AG04449 (cell line): Measurements from ENCODE around the gene SLC25A22.

Experiments used
- CTCF ChIA-PET: fragments of 350-600 bp; formaldehyde crosslinking; extraction: SDS; loops from one replicate; lab custom pipeline; 2021; ENCODE audit warnings: antibody characterized with exemption; lab: Yijun Ruan, JAX
- POLR2A ChIA-PET: fragments of 400-600, 350-600 bp; formaldehyde crosslinking; extraction: SDS; loops from one replicate; lab custom pipeline; 2020; ENCODE audit warnings: antibody characterized with exemption, inconsistent platforms; lab: Yijun Ruan, JAX
- DNase-seq: peaks from one replicate; pipeline ENCODE4 v3.0.0-alpha.2; 2010; ENCODE audit warnings: low read depth, low spot score
- H3K4me3 ChIP-seq: 2 replicates; pipeline ENCODE4 v1.5.1; 2011; ENCODE audit warnings: low read depth, mild to moderate bottlenecking, control low read depth, low read length
- CTCF ChIP-seq: IDR thresholded peaks from one replicate; pipeline ENCODE4 v1.5.1; 2011; ENCODE audit warnings: mild to moderate bottlenecking, moderate library complexity, low read length, control low read depth, inconsistent platforms; ENCODE audit not compliant: insufficient read depth; ENCODE audit errors: missing control alignments

Gene SLC25A22

DNA sequence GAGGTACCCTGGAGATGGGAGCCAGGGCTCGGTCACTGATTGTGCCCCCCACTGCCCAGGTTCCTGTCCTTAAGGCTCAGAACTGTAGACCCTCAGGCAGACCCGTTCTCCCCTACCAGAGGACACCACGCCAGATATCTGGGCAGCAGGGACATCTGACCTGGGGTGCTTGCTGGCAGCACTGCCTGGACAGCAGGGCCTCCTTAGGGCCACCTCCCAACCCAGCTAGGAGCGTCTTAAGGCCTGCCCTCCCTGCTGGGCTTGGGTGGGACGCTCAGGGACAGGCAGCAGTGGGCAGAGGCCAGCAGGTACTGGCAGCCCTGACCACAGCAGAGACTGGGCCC, 41.2 kb upstream of the SLC25A22 start:
- H3K4me3 ChIP-seq, result no peak overlapping the region
- POLR2A ChIA-PET, result interaction anchor here (2.9 kb wide), 1 partner anchor 20 kb away, joined by 12 read pairs; the partner anchor contains the start of gene PNPLA2
- CTCF ChIA-PET, result interaction anchor here (1.8 kb wide), 1 partner anchor 8 kb away, joined by 7 read pairs; no protein-coding TSS in a partner anchor
- TF ChIP-seq CTCF, result no peak
- DNase-seq, result no peak

- no peak overlapping the region; the same call in 1 of the 2 replicates for H3K4me3 ChIP-seq
- no peak for DNase-seq
- POLR2A ChIA-PET, result interaction anchor here (0.7 to 2.9 kb wide), 2 partner anchors 19 to 20 kb away, joined by 4 to 12 read pairs; partner anchors contain the start of gene PNPLA2
- TF ChIP-seq CTCF, result peak; percentile 42
- CTCF ChIA-PET, result interaction anchor here (0.9 kb wide), 1 partner anchor 27 kb away, joined by 3 read pairs; no protein-coding TSS in a partner anchor
Observed at GRCh38 chr11:838441-839279, 40.6 kb upstream of the SLC25A22 start.

- DNase-seq, result no peak
- ChIA-PET POLR2A (interaction anchor here (0.7 kb wide), 1 partner anchor 19 kb away, joined by 4 read pairs; the partner anchor contains the start of gene PNPLA2), CTCF (interaction anchor here (0.9 kb wide), 1 partner anchor 26 kb away, joined by 3 read pairs; no protein-coding TSS in a partner anchor)
- no peak overlapping the region for H3K4me3 ChIP-seq
- no peak for TF ChIP-seq CTCF
Observed at GRCh38 chr11:837990-838307, 39.9 kb upstream of the SLC25A22 start.

DNA sequence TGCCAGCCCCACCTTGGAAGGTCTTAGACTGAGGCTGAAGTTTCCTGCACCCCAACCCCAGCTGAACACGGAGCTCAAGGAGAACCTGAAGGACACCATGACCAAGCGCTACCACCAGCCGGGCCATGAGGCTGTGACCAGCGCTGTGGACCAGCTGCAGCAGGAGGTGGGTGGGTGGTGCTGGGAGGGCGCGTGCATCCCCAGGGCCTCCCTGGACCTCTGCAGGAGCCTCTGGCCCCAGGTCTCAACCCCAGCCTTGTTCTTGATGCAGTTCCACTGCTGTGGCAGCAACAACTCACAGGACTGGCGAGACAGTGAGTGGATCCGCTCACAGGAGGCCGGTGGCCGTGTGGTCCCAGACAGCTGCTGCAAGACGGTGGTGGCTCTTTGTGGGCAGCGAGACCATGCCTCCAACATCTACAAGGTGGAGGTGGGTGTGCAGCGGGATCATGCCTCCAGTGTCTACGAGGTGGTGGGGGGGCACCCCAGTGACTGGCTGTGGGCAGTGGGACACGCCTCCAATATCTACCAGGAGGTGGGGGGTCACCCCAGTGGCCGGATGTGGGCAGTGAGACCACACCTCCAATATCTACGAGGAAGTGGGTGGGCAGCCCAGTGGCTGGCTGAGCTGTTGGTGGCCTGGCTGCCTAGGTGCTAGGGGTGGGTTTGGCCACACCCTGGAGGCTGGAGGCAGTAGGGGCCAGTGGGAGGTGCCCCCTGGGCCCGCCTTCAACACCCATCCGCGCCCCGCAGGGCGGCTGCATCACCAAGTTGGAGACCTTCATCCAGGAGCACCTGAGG, 39.3 kb upstream of the SLC25A22 start:
- ChIA-PET CTCF (no interaction called here), POLR2A (interaction anchor here (1.2 kb wide), 1 partner anchor 18 kb away, joined by 6 read pairs; the partner anchor contains the start of gene PNPLA2)
- no peak for DNase-seq
- TF ChIP-seq CTCF, result no peak
- no peak overlapping the region for H3K4me3 ChIP-seq

- TF ChIP-seq CTCF, result no peak
- POLR2A ChIA-PET, result interaction anchor here (1.2 kb wide), 1 partner anchor 18 kb away, joined by 6 read pairs; the partner anchor contains the start of gene PNPLA2
- CTCF ChIA-PET, result no interaction called here
- no peak for DNase-seq
- H3K4me3 ChIP-seq, result no peak overlapping the region
Observed at GRCh38 chr11:836700-837099, 38.6 kb upstream of the SLC25A22 start.
